ENCODE results near the gene MYH8. TPM values are rescaled to one million over a fixed set of nuclear protein-coding genes. Genes with fewer than 3 reads are reported as not detected.

Gene MYH8
- total and polyA plus RNA-seq, 2 of the 13 experiments (the other 11 are each of a cell fraction or from before 2014, with no cell fraction given) = not detected

GRCh38 chr17:10447026-10447931 is 25.5 kb upstream of the MYH8 start (continued):
- TF ChIP-seq JUND (CRISPR knock-in tag; IDR thresholded peaks at IDR 0.05) (0 out of 2 replicates have a peak, but pooled peaks have one; percentile 40), RFX1 (IDR thresholded peaks at IDR 0.05) (peak; percentile 78), FOSL2 (CRISPR knock-in tag; IDR thresholded peaks at IDR 0.05) (peak; percentile 68), ZNF496 (CRISPR knock-in tag; IDR thresholded peaks at IDR 0.05; ENCODE audit: insufficient replicate concordance) (no peak), CREBL2 (CRISPR knock-in tag; IDR thresholded peaks at IDR 0.05; ENCODE audit: borderline replicate concordance) (no peak), TBX3 (IDR thresholded peaks at IDR 0.05; ENCODE audit: borderline replicate concordance) (peak; percentile 21; the same call in 1 of the 2 replicates), ZNF891 (CRISPR knock-in tag; IDR thresholded peaks at IDR 0.05) (no peak), SALL1 (CRISPR knock-in tag; IDR thresholded peaks at IDR 0.05) (peak; percentile 61; the same call in 1 of the 2 replicates), ZBTB21 (CRISPR knock-in tag; IDR thresholded peaks at IDR 0.05) (no peak), ARNT2 (CRISPR knock-in tag; IDR thresholded peaks at IDR 0.05; ENCODE audit: low read depth) (peak; percentile 35; the same call in 1 of the 2 replicates), MEIS2 (CRISPR knock-in tag; IDR thresholded peaks at IDR 0.05) (0 out of 2 replicates have a peak, but pooled peaks have one; percentile 62), SNAI1 (CRISPR knock-in tag; IDR thresholded peaks at IDR 0.05; ENCODE audit: borderline replicate concordance) (no peak), CREB1 (IDR thresholded peaks at IDR 0.05) (no peak), CREB1 (CRISPR knock-in tag; IDR thresholded peaks at IDR 0.05) (peak; percentile 79; the same call in 1 of the 2 replicates), NCOA2 (CRISPR knock-in tag; IDR thresholded peaks at IDR 0.05) (peak; percentile 68; the same call in 1 of the 2 replicates), GATAD2A (CRISPR knock-in tag; IDR thresholded peaks at IDR 0.05) (peak; percentile 73), THAP11 (CRISPR knock-in tag; IDR thresholded peaks at IDR 0.05) (0 out of 2 replicates have a peak, but pooled peaks have one; percentile 24), ZBTB37 (CRISPR knock-in tag; IDR thresholded peaks at IDR 0.05) (no peak), SALL2 (CRISPR knock-in tag; IDR thresholded peaks at IDR 0.05) (no peak), MZF1 (CRISPR knock-in tag; IDR thresholded peaks at IDR 0.05; ENCODE audit: borderline replicate concordance) (no peak)
- TF ChIP-seq, protein P1, sequence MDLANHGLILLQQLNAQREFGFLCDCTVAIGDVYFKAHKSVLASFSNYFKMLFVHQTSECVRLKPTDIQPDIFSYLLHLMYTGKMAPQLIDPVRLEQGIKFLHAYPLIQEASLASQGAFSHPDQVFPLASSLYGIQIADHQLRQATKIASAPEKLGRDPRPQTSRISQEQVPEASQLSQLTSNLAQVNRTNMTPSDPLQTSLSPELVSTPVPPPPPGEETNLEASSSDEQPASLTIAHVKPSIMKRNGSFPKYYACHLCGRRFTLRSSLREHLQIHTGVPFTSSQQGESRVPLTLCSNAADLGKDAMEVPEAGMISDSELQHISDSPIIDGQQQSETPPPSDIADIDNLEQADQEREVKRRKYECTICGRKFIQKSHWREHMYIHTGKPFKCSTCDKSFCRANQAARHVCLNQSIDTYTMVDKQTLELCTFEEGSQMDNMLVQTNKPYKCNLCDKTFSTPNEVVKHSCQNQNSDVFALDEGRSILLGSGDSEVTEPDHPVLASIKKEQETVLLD (CRISPR knock-in tag; IDR thresholded peaks at IDR 0.05; ENCODE audit: low read depth) = no peak
- TF ChIP-seq, protein P2, sequence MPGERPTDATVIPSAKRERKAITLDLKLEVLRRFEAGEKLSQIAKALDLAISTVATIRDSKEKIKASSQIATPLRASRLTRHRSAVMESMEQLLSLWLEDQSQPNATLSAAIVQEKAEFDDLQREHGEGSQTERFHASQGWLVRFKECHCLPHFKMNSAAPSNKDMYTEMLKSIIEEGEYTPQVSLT (CRISPR knock-in tag; IDR thresholded peaks at IDR 0.05; ENCODE audit: borderline replicate concordance, low read depth) = no peak
- TF ChIP-seq, protein P3, sequence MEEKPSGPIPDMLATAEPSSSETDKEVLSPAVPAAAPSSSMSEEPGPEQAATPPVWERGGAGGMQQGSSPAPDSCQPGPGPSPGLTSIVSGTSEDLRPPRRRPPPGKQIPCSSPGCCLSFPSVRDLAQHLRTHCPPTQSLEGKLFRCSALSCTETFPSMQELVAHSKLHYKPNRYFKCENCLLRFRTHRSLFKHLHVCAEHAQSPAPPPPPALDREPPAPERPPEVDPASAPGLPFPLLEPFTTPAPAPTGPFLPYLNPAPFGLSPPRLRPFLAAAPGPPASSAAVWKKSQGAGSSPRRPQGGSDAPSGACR (CRISPR knock-in tag; IDR thresholded peaks at IDR 0.05) = no peak
- TF ChIP-seq, protein P4, sequence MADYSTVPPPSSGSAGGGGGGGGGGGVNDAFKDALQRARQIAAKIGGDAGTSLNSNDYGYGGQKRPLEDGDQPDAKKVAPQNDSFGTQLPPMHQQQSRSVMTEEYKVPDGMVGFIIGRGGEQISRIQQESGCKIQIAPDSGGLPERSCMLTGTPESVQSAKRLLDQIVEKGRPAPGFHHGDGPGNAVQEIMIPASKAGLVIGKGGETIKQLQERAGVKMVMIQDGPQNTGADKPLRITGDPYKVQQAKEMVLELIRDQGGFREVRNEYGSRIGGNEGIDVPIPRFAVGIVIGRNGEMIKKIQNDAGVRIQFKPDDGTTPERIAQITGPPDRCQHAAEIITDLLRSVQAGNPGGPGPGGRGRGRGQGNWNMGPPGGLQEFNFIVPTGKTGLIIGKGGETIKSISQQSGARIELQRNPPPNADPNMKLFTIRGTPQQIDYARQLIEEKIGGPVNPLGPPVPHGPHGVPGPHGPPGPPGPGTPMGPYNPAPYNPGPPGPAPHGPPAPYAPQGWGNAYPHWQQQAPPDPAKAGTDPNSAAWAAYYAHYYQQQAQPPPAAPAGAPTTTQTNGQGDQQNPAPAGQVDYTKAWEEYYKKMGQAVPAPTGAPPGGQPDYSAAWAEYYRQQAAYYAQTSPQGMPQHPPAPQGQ (CRISPR knock-in tag; IDR thresholded peaks at IDR 0.05; ENCODE audit: borderline replicate concordance) = no peak

Measured in HepG2 (cell line).